AG10803 (cell line): Measurements from ENCODE around the gene SOX4.

Experiments used
- DNase-seq: peaks from one replicate; pipeline ENCODE4 v3.0.0; 2010; ENCODE audit warnings: low read depth
- H3K4me3 ChIP-seq: 2 replicates; pipeline ENCODE4 v1.5.1; 2011; ENCODE audit warnings: mild to moderate bottlenecking, low read length, control low read depth
- CTCF ChIP-seq: conservative IDR thresholded peaks from 2 replicates; pipeline ENCODE4 v1.5.1; 2011; ENCODE audit warnings: mild to moderate bottlenecking, low read length, control low read depth, inconsistent platforms

SOX4 gene

GRCh38 chr6:21587961-21588480 lies 5.5 kb upstream of the SOX4 start:
- no peak for TF ChIP-seq CTCF
- H3K4me3 ChIP-seq = peak overlapping the region; percentile 81
- peak; percentile 49 for DNase-seq

GRCh38 chr6:21588481-21589351 lies 4.8 kb upstream of the SOX4 start:
- peak; percentile 87 for DNase-seq
- TF ChIP-seq CTCF = no peak
- peak overlapping the region; percentile 81 for H3K4me3 ChIP-seq

- peak; percentile 91 for TF ChIP-seq CTCF
- H3K4me3 ChIP-seq = peak overlapping the region; percentile 81
- peak; percentile 74 for DNase-seq
Measured at GRCh38 chr6:21589352-21590345, 3.9 kb upstream of the SOX4 start.

- TF ChIP-seq CTCF = no peak; the same call in 1 of the 2 replicates
- no peak for DNase-seq
- no peak overlapping the region for H3K4me3 ChIP-seq
Measured at GRCh38 chr6:21590346-21590745, 3.2 kb upstream of the SOX4 start.

- TF ChIP-seq CTCF = no peak
- no peak for DNase-seq
- no peak overlapping the region for H3K4me3 ChIP-seq
Measured at GRCh38 chr6:21591446-21591845, 2.1 kb upstream of the SOX4 start.

GRCh38 chr6:21592953-21593352 lies 598 bp upstream of the SOX4 start:
- TF ChIP-seq CTCF = no peak
- no peak for DNase-seq
- peak overlapping the region; percentile 81 for H3K4me3 ChIP-seq
